Lower lobe of right lung (tissue), 2 donors: ENCODE data around the gene ALKBH8. TPM values are rescaled to one million over a fixed set of nuclear protein-coding genes. Genes with fewer than 3 reads are reported as not detected.

Experiments used
- ATAC-seq, 2 donors: fragments of 200-7000 bp; cut with Tn5 transposase; one replicate each; pipeline ENCODE4 v1.9.1; 2020 to 2022; ENCODE audit warnings: mild to moderate bottlenecking in 2 of 2, moderate library complexity in 2 of 2
- DNase-seq: peaks from one replicate; pipeline ENCODE4 v3.0.0-alpha.2; 2020
- H3K27ac ChIP-seq: fragments of 200-600 bp; one replicate; pipeline ENCODE4 v1.8.0; 2022
- H3K27me3 ChIP-seq: fragments of 200-600 bp; one replicate; pipeline ENCODE4 v1.8.0; 2022; ENCODE audit warnings: low read depth
- H3K36me3 ChIP-seq: fragments of 200-600 bp; one replicate; pipeline ENCODE4 v1.8.0; 2022; ENCODE audit warnings: mild to moderate bottlenecking
- H3K4me1 ChIP-seq: fragments of 200-600 bp; one replicate; pipeline ENCODE4 v1.8.0; 2022
- H3K4me3 ChIP-seq: fragments of 200-600 bp; one replicate; pipeline ENCODE4 v1.8.0; 2022; ENCODE audit warnings: mild to moderate bottlenecking
- H3K9me3 ChIP-seq: fragments of 200-600 bp; one replicate; pipeline ENCODE4 v1.8.0; 2022
- intact Hi-C: fragments of 100-400 bp; cut with DNase I; formaldehyde crosslinking; loops from one replicate; pipeline ENCODE4 v1.11.0; 2022
- total RNA-seq: library from RNA; stranded (reverse); fragmentation: NEBNext Ultra II Directional; extraction: Animal tissue kit (Norgen Biotek cat#: 25700); gene quantifications from one replicate; pipeline ENCODE4 v1.2.1, GENCODE V29; 2021
- TF ChIP-seq, protein P1 (sequence below): fragments of 200-600 bp; IDR thresholded peaks from one replicate; pipeline ENCODE4 v1.8.0; 2022; ENCODE audit warnings: antibody characterized with exemption, mild to moderate bottlenecking
- donor health status: DM: no; HTN: yes; CAD: no; lungs with severe emphysema.

The ALKBH8 gene
- total RNA-seq, 1 donor from 2014 or later: 8.5 TPM

DNA sequence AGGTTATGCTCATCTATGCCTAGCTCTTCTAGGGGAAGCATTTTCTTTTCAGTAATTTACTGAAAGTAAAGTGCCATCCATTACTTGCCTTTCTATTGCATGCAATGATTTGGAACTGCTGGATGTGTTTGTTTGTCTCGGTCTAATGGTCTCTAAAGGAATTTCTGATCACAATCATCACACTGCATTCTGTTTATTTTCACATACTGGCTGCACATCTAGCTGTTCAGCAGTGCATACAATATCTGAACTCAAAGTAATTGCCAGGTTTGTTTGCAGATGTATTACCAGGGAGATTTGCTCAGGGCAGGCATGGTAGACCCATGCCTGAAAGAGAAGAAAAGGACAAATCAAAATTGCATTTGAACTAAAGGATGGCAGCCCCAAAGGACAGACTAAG lies 71.5 kb downstream of the ALKBH8 start:
- TF ChIP-seq, protein P1, sequence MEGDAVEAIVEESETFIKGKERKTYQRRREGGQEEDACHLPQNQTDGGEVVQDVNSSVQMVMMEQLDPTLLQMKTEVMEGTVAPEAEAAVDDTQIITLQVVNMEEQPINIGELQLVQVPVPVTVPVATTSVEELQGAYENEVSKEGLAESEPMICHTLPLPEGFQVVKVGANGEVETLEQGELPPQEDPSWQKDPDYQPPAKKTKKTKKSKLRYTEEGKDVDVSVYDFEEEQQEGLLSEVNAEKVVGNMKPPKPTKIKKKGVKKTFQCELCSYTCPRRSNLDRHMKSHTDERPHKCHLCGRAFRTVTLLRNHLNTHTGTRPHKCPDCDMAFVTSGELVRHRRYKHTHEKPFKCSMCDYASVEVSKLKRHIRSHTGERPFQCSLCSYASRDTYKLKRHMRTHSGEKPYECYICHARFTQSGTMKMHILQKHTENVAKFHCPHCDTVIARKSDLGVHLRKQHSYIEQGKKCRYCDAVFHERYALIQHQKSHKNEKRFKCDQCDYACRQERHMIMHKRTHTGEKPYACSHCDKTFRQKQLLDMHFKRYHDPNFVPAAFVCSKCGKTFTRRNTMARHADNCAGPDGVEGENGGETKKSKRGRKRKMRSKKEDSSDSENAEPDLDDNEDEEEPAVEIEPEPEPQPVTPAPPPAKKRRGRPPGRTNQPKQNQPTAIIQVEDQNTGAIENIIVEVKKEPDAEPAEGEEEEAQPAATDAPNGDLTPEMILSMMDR: no peak
- intact Hi-C loops: no loop called here
- DNase-seq (no peak), ATAC-seq (no peak)
- H3K36me3 ChIP-seq: no peaks in the 10 kb centered on the region
- no peak overlapping the region for H3K27ac ChIP-seq
- H3K9me3 ChIP-seq: no peaks in the 10 kb centered on the region
- H3K4me1 ChIP-seq: no peaks in the 10 kb centered on the region
- H3K27me3 ChIP-seq: no peaks in the 10 kb centered on the region
- H3K4me3 ChIP-seq: no peak overlapping the region

- no peaks in the 10 kb centered on the region for H3K4me1 ChIP-seq
- H3K4me3 ChIP-seq: no peak overlapping the region
- no peaks in the 10 kb centered on the region for H3K9me3 ChIP-seq
- DNase-seq: no peak
- intact Hi-C loops: no loop called here
- TF ChIP-seq, protein P1: no peak
- H3K36me3 ChIP-seq: no peaks in the 10 kb centered on the region
- no peaks in the 10 kb centered on the region for H3K27me3 ChIP-seq
- ATAC-seq: no peak
- H3K27ac ChIP-seq: no peak overlapping the region
These were observed 72.4 kb downstream of the ALKBH8 start for GRCh38 chr11:107493117-107493516.

GRCh38 chr11:107490836-107491235 lies 74.7 kb downstream of the ALKBH8 start:
- H3K4me1 ChIP-seq: no peaks in the 10 kb centered on the region
- H3K36me3 ChIP-seq: no peaks in the 10 kb centered on the region
- no peak for ATAC-seq
- no peaks in the 10 kb centered on the region for H3K27me3 ChIP-seq
- no peaks in the 10 kb centered on the region for H3K9me3 ChIP-seq
- intact Hi-C loops: no loop called here
- DNase-seq: no peak
- TF ChIP-seq, protein P1: no peak
- H3K27ac ChIP-seq: no peak overlapping the region
- H3K4me3 ChIP-seq: no peak overlapping the region

GRCh38 chr11:107482234-107482633 lies 83.3 kb downstream of the ALKBH8 start:
- no peaks in the 10 kb centered on the region for H3K36me3 ChIP-seq
- TF ChIP-seq, protein P1: no peak
- H3K27ac ChIP-seq: no peak overlapping the region
- H3K4me1 ChIP-seq: no peaks in the 10 kb centered on the region
- H3K4me3 ChIP-seq: no peak overlapping the region
- ATAC-seq: no peak
- intact Hi-C loops: no loop called here
- no peaks in the 10 kb centered on the region for H3K9me3 ChIP-seq
- no peak for DNase-seq
- no peaks in the 10 kb centered on the region for H3K27me3 ChIP-seq

GRCh38 chr11:107478922-107479321 lies 86.6 kb downstream of the ALKBH8 start:
- Histone ChIP-seq H3K36me3 (no peaks in the 10 kb centered on the region), H3K4me1 (no peaks in the 10 kb centered on the region), H3K4me3 (no peak overlapping the region), H3K27ac (no peak overlapping the region), H3K9me3 (no peaks in the 10 kb centered on the region), H3K27me3 (peaks cover 17% of the 10 kb centered on the region)
- intact Hi-C loops: no loop called here
- DNase-seq: no peak
- TF ChIP-seq, protein P1: no peak
- no peak for ATAC-seq

DNA sequence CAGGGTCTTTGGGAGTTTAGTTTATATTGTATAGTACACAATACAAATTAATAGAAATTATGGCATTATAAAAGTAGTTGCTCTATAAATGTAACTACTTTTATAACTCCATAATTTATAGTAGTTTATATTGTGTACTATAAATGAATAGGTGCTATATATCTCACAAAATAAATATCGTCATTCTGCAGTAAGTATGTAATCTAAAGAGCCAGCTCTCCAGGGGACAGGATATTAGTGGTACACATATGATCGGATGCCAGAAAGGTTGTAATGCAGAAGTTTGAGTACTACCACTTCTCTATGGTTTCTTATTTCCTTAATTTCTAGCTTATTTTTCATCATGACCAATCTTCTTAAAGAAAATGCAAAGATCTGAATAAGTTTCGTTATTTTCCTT lies 87.7 kb downstream of the ALKBH8 start:
- Histone ChIP-seq H3K36me3 (no peaks in the 10 kb centered on the region), H3K27ac (no peak overlapping the region), H3K4me3 (no peak overlapping the region), H3K4me1 (no peaks in the 10 kb centered on the region), H3K9me3 (no peaks in the 10 kb centered on the region), H3K27me3 (peaks cover 17% of the 10 kb centered on the region)
- ATAC-seq (no peak), DNase-seq (no peak)
- intact Hi-C loops: no loop called here
- TF ChIP-seq, protein P1: no peak
